SK-N-SH (cell line): ENCODE data around the gene IQGAP1. TPM values are rescaled to one million over a fixed set of nuclear protein-coding genes. Genes with fewer than 3 reads are reported as not detected.

Experiments
- CTCF ChIA-PET: fragments of 300-600, 350-600 bp; formaldehyde crosslinking; extraction: SDS; loops from one replicate; lab custom pipeline; 2021; lab: Yijun Ruan, JAX
- POLR2A ChIA-PET: fragments of 350-600 bp; sonication (Branson Sonifier 250); formaldehyde crosslinking; extraction: SDS; loops from one replicate; lab custom pipeline; 2020; ENCODE audit warnings: antibody characterized with exemption, inconsistent platforms; lab: Yijun Ruan, JAX
- DNase-seq: peaks from one replicate; pipeline ENCODE4 v3.0.0; 2012
- H2AFZ ChIP-seq: fragments of 200-600 bp; sonication (generic); 2 replicates; pipeline ENCODE4 v1.8.1; 2016; ENCODE audit warnings: antibody characterized with exemption, mild to moderate bottlenecking, low read depth
- H3F3A ChIP-seq: fragments of 200-600 bp; sonication (generic); replicated peaks from 2 replicates; pipeline ENCODE3; 2016; ENCODE audit warnings: antibody characterized with exemption, mild to moderate bottlenecking; ENCODE audit not compliant: insufficient read depth
- H3K27ac ChIP-seq, 2 experiments: fragments of 200-500 bp in 1 of 2; fragments of 200-600 bp in 1 of 2; sonication (Bioruptor generic) in 1 of 2; sonication (generic), shearing (Covaris generic) in 1 of 2; 2 replicates each; pipeline versions ENCODE4 v1.5.1 to v1.6.1; 2014 to 2016; ENCODE audit warnings: low read depth in 2 of 2, inconsistent platforms in 1 of 2, low read length in 1 of 2, mild to moderate bottlenecking in 1 of 2, mixed read lengths in 1 of 2
- H3K27me3 ChIP-seq: fragments of 200-600 bp; sonication (generic), shearing (Covaris generic); 2 replicates; pipeline ENCODE4 v1.6.1; 2016; ENCODE audit warnings: mixed run types; ENCODE audit not compliant: insufficient read depth
- H3K36me3 ChIP-seq, 2 experiments: fragments of 200-500 bp in 1 of 2; fragments of 200-600 bp in 1 of 2; sonication (Bioruptor generic) in 1 of 2; sonication (generic) in 1 of 2; replicated peaks in 1 of 2; 2 replicates each; pipeline versions ENCODE3 to v1.5.1; 2014 to 2016; ENCODE audit warnings: low read length in 1 of 2, mild to moderate bottlenecking in 1 of 2; ENCODE audit not compliant: insufficient read depth in 2 of 2, control insufficient read depth in 1 of 2
- H3K4me1 ChIP-seq, 2 experiments: fragments of 200-500 bp in 1 of 2; fragments of 200-600 bp in 1 of 2; sonication (Bioruptor generic) in 1 of 2; sonication (generic), shearing (Covaris generic) in 1 of 2; 2 replicates each; pipeline versions ENCODE4 v1.5.1 to v1.6.1; 2014 to 2016; ENCODE audit warnings: low read depth in 1 of 2, low read length in 1 of 2, mixed run types in 1 of 2; ENCODE audit not compliant: insufficient read depth in 2 of 2, control insufficient read depth in 1 of 2
- H3K4me2 ChIP-seq: fragments of 200-600 bp; sonication (generic), shearing (Covaris generic); 2 replicates; pipeline ENCODE4 v1.6.1; 2017; ENCODE audit warnings: mixed run types
- H3K4me3 ChIP-seq, 2 experiments: fragments of 200-500 bp in 1 of 2; fragments of 200-600 bp in 1 of 2; sonication (Bioruptor generic) in 1 of 2; sonication (generic), shearing (Covaris generic) in 1 of 2; 2 replicates each; pipeline versions ENCODE4 v1.5.1 to v1.8.1; 2014 to 2016; ENCODE audit warnings: low read depth in 2 of 2, inconsistent platforms in 1 of 2, low read length in 1 of 2, mild to moderate bottlenecking in 1 of 2, mixed read lengths in 1 of 2, moderate library complexity in 1 of 2
- H3K79me2 ChIP-seq: fragments of 200-600 bp; sonication (generic); 2 replicates; pipeline ENCODE4 v1.8.1; 2017; ENCODE audit warnings: mild to moderate bottlenecking; ENCODE audit not compliant: insufficient read depth
- H3K9ac ChIP-seq: fragments of 200-600 bp; sonication (generic); 2 replicates; pipeline ENCODE4 v1.6.1; 2017; ENCODE audit warnings: mixed run types
- H3K9me2 ChIP-seq: fragments of 200-600 bp; sonication (generic); 2 replicates; pipeline ENCODE4 v1.6.1; 2017; ENCODE audit warnings: mixed run types
- H3K9me3 ChIP-seq: fragments of 200-600 bp; sonication (generic); 2 replicates; pipeline ENCODE4 v1.6.1; 2017; ENCODE audit warnings: mixed run types, mild to moderate bottlenecking, moderate library complexity
- H4K20me1 ChIP-seq: fragments of 200-600 bp; sonication (generic); 2 replicates; pipeline ENCODE4 v1.6.1; 2017; ENCODE audit warnings: mild to moderate bottlenecking, mixed run types; ENCODE audit not compliant: insufficient read depth
- ELF1 ChIP-seq: IDR thresholded peaks from 2 replicates; pipeline ENCODE4 v1.4.0; 2012
- EP300 ChIP-seq, 2 experiments: IDR thresholded peaks; 2 replicates each; pipeline versions ENCODE4 v1.4.0 to v1.6.1; 2012; ENCODE audit warnings: borderline replicate concordance in 1 of 2, low read depth in 1 of 2, low read length in 1 of 2
- IRF3 ChIP-seq: fragments of 150-350 bp; IDR thresholded peaks from 2 replicates; pipeline ENCODE4 v1.6.1; 2016; ENCODE audit warnings: mild to moderate bottlenecking, low read depth, low read length
- MEF2A ChIP-seq: IDR thresholded peaks from 2 replicates; pipeline ENCODE4 v1.4.0; 2012; ENCODE audit warnings: low read depth, borderline replicate concordance
- RCOR1 ChIP-seq: fragments of 150-350 bp; IDR thresholded peaks from 2 replicates; pipeline ENCODE4 v1.6.1; 2017; ENCODE audit warnings: antibody characterized with exemption, low read length
- REST ChIP-seq: IDR thresholded peaks from 2 replicates; pipeline ENCODE4 v1.6.1; 2012; ENCODE audit warnings: mild to moderate bottlenecking, low read depth, low read length, moderate library complexity
- RFX5 ChIP-seq: IDR thresholded peaks from 2 replicates; pipeline ENCODE4 v1.6.1; 2012; ENCODE audit warnings: mild to moderate bottlenecking, improper control_type of control experiment, low read length
- RXRA ChIP-seq: IDR thresholded peaks from 2 replicates; pipeline ENCODE4 v1.4.0; 2012; ENCODE audit warnings: low read depth, mild to moderate bottlenecking, borderline replicate concordance
- SIN3A ChIP-seq: IDR thresholded peaks from 2 replicates; pipeline ENCODE4 v1.6.1; 2012; ENCODE audit warnings: low read depth, mild to moderate bottlenecking, low read length, moderate library complexity, borderline replicate concordance
- SMC3 ChIP-seq: IDR thresholded peaks from 2 replicates; pipeline ENCODE4 v1.6.1; 2012; ENCODE audit warnings: low read depth, low read length, improper control_type of control experiment
- TCF12 ChIP-seq: IDR thresholded peaks from 2 replicates; pipeline ENCODE4 v1.4.0; 2012
- USF1 ChIP-seq: IDR thresholded peaks from 2 replicates; pipeline ENCODE4 v1.4.0; 2012; ENCODE audit warnings: low read depth, borderline replicate concordance
- YY1 ChIP-seq: IDR thresholded peaks from 2 replicates; pipeline ENCODE4 v1.4.0; 2012; ENCODE audit warnings: low read depth, mild to moderate bottlenecking
- WGBS: methylation state at CpG from one replicate; pipeline ENCODE4 v1.1.6; 2017; ENCODE audit warnings: low lambda C conversion rate; 5-methylcytosine and 5-hydroxymethylcytosine counted together
- polyA plus RNA-seq, 3 experiments: library from polyadenylated mRNA; depleted of rRNA; stranded (reverse); fragments of >200 nt; gene quantifications; 2 replicates each; pipeline ENCODE4 v1.2.3, GENCODE V29; 2012

Gene IQGAP1
- polyA plus RNA-seq, 1 of the 3 experiments (the other 2 are of a cell fraction), result 56.5 TPM

GRCh38 chr15:90497376-90497775, 109.3 kb downstream of the IQGAP1 start:
- Histone ChIP-seq H3K27ac (no peak overlapping the region), H3K9me3 (no peaks in the 10 kb centered on the region), H3K4me2 (no peak overlapping the region), H2AFZ (no peak overlapping the region), H3K4me1 (no peaks in the 10 kb centered on the region), H3K27me3 (no peaks in the 10 kb centered on the region), H3K4me3 (no peak overlapping the region), H3F3A (peaks cover 20% of the 10 kb centered on the region), H3K9ac (no peak overlapping the region)
- DNase-seq, result no peak
- TF ChIP-seq ELF1 (no peak), MEF2A (no peak), SMC3 (no peak), USF1 (no peak), RFX5 (no peak), RCOR1 (no peak), EP300 (IDR thresholded peaks at IDR 0.05; ENCODE audit: borderline replicate concordance in 1 of 2, low read depth in 1 of 2, low read length in 1 of 2) (no peak), RXRA (no peak)
- TF ChIP-seq, all 33 proteins: peak for 0
- no peaks in the 10 kb centered on the region for H3K79me2 ChIP-seq
- H3K9me2 ChIP-seq, result no peaks in the 10 kb centered on the region
- H4K20me1 ChIP-seq, result no peaks in the 10 kb centered on the region
- CTCF ChIA-PET, result interaction anchor here (1.0 to 1.6 kb wide), 3 partner anchors 15 to 389 kb away, joined by 3 to 4 read pairs (median 4); no protein-coding TSS in a partner anchor
- H3K36me3 ChIP-seq, result peaks cover 81 to 89% of the 10 kb centered on the region in 2 experiments
- WGBS, result 85% methylated on average over 3 of the region's 3 CpGs
- POLR2A ChIA-PET, result interaction anchor here (0.6 kb wide), 1 partner anchor 109 kb away, joined by 3 read pairs; the partner anchor contains the start of gene IQGAP1

GRCh38 chr15:90497912-90498311, 109.9 kb downstream of the IQGAP1 start:
- Histone ChIP-seq H3K4me1 (no peaks in the 10 kb centered on the region), H3K9me2 (no peaks in the 10 kb centered on the region), H3K36me3 (peaks cover 79 to 84% of the 10 kb centered on the region in 2 experiments), H3K4me3 (no peak overlapping the region), H3K9me3 (no peaks in the 10 kb centered on the region), H3K4me2 (no peak overlapping the region), H2AFZ (no peak overlapping the region), H3K9ac (no peak overlapping the region), H3K79me2 (no peaks in the 10 kb centered on the region), H4K20me1 (no peaks in the 10 kb centered on the region), H3F3A (peaks cover 16% of the 10 kb centered on the region), H3K27me3 (no peaks in the 10 kb centered on the region), H3K27ac (no peak overlapping the region)
- POLR2A ChIA-PET, result interaction anchor here (0.6 kb wide), 1 partner anchor 110 kb away, joined by 3 read pairs; the partner anchor contains the start of gene IQGAP1
- DNase-seq, result no peak
- 97% methylated on average over 6 of the region's 6 CpGs for WGBS
- CTCF ChIA-PET, result interaction anchor here (1.0 to 1.6 kb wide), 3 partner anchors 16 to 388 kb away, joined by 3 to 4 read pairs (median 4); no protein-coding TSS in a partner anchor
- no peak for TF ChIP-seq YY1
- no peak for TF ChIP-seq RCOR1
- no peak for TF ChIP-seq SIN3A
- TF ChIP-seq IRF3, result no peak
- no peak for TF ChIP-seq TCF12
- no peak for TF ChIP-seq REST
